HG03354 (cell line): Measurements from ENCODE around the gene CYP2W1.
A peak's percentile ranks its signal among the peaks of the same experiment; 100 is the strongest.
"Not testable (repeated sequence)": the region's sequence is repeated elsewhere in the genome, so short reads cannot be mapped to it uniquely, and the experiment has no call there.

Experiments used
- ATAC-seq: cut with Tn5 transposase; IDR thresholded peaks from one replicate; pipeline ENCODE4 v1.9.1; 2021; ENCODE audit warnings: mild to moderate bottlenecking; ENCODE audit not compliant: unreplicated experiment, poor library complexity, severe bottlenecking

CYP2W1 gene

DNA sequence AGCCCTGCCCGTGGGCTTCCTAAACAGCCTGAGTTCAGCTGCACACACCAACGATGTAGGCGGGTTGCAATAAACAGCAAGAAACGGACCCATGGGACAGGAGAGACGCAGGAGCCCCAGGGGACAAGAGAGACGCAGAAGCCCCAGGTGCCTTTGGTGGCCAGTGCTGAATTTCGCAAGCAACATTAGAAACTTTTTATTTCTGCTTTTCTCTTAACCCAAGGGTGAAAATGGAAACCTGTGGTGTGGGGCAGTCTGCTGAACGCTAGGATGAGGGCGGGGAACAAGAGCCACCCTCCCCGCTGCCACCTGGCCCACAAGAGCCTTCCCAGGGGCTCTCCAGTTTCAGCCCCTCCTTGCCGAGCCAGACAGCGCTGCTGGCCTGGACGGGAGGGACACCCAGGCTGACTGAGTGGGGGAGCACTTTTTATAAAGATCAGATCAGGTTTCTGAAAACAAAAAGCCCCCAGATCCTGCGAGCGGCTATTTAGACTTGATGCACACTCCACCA lies 41.4 kb downstream of the CYP2W1 start:
- peak; percentile 68 for ATAC-seq

DNA sequence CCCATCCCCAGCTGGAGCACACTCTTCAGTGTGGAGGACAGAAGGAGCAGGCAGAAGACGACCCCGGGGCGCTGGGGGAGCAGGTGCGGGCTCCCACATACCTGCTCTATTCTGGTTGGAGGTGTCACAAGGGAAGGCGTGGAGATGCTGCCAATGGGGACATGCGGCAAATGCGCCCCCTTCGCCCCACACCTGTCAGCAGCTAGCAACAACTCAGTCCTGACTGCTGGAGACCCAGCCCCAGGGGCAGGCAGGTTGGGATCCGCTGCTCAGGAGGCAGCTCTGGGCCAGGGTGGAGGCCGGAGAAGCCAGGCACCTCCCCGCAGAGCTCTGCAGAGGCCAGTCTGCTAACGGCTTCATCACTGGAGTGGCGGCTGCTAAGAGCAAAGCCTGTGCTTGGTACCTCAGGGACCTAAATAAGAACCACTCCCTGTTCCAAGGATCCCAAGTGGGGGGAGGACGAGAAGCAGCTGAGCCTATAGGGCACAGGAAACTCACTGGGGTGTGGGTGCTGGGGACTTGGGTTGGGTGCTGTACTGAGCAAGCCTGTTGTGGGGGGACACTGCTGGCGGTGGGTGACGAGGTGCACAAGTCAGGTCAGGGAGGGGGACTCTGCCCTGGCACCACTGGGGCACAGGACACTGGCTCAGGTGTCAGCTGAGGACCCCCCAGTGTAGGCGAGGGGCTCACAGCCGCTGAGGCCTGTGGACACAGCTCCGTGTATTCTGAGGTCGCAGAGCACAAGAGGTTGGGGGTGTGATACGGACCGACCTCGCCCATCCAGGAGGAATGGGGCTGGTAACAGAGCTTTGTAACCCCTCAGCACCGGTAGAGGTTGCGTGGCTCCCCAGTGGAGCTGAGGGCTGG lies 42.1 kb downstream of the CYP2W1 start:
- ATAC-seq = no peak

DNA sequence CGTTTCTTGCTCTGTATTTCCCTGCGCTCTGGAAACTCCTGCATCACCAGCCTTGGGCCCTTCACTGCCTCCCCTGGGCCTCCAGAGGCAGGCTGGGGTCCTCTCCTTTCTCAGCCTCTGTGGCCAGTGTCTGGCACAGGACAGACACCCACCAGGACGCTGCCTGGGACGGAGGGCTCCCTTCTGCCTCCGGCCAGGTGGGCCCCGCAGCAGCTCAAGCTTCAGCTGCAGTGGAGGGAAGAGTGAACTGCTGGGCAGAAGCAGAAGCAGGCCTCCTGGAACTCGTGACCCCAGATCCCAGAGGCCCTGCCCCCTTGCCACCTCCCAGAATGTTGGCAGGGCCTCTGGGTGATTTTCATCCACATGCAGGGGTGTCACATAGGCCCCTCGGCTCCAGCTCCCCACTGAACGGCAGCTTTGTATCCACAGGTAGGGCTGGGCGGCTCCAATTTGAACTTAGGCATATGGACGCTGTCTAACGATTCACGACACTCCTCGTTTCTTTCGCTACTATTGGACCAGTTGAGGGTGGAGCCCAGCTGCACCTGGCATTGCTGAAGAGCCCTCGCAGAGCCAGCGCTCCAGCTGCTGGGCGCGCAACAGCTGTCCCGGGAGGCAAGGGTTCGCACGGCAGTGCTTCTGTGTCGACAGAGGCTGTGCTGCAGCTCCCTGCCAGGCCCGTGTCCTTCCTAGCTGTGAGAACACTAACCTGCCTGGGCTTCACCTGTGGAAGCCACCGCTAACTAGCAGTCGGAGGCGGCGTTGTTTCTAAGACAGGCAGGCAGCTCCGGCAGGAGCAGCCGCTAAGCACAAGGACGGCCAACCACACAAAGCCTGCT lies 43.0 kb downstream of the CYP2W1 start:
- ATAC-seq = no peak

DNA sequence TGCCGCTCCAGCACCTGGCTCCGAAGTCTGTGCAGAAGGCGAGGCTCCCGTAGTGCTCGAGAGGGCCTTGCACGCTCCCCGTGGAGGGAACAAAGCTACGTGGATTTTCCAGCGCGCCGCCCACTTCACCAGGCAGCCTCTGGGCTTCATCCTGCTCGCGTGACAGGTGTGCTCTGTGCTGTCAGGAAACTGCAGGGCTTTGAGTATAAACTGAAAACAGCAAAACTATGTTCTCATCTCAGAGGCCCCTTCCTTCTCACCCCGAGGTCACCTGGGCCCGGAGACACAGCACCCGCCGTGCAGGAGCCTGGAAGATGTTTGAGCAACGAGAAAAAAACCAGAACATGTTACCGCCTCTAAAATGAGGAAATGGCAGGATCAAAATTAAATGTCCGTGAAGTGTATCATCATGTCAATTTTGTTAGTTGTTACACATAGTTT lies 43.8 kb downstream of the CYP2W1 start:
- no peak for ATAC-seq

DNA sequence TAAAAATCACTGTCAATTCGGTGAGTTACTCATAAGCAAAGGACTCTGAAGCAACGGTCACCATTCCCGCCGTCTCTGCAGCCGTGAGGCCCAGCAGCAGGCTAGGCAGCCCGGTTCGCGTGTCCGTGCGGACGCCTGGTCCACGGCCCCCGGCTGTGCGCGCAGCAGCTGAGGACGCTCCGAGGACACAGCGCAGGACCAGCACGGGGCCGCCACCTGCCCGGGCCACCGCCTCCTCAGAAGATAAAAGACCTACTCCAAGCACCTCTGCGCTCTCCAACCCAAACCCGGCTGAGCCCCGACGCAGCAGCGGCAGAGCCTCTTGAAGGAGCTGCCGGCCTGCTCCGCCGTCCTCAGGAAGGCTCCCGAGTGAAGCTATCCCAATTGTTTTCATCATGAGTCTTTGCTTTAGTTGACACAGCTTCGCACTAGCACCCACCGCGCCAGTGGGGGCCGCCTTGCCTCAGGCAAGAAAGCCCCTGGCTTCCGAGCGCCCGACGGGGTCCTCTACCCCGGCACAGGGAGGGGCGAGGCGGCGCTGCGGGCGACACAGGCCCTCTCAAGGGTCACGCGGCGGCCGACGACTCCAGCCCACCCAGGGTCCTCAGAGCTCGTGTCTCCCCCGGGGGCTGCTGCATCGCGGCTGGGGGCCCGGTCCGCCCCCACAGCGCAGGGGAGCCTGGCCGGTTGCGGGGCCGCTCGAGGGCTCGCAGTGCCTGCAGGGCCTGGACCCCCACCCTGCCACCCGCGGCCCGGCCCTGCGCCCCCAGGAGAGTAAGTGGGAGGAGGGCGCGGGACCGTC lies 44.5 kb downstream of the CYP2W1 start:
- ATAC-seq = peak; percentile 9

DNA sequence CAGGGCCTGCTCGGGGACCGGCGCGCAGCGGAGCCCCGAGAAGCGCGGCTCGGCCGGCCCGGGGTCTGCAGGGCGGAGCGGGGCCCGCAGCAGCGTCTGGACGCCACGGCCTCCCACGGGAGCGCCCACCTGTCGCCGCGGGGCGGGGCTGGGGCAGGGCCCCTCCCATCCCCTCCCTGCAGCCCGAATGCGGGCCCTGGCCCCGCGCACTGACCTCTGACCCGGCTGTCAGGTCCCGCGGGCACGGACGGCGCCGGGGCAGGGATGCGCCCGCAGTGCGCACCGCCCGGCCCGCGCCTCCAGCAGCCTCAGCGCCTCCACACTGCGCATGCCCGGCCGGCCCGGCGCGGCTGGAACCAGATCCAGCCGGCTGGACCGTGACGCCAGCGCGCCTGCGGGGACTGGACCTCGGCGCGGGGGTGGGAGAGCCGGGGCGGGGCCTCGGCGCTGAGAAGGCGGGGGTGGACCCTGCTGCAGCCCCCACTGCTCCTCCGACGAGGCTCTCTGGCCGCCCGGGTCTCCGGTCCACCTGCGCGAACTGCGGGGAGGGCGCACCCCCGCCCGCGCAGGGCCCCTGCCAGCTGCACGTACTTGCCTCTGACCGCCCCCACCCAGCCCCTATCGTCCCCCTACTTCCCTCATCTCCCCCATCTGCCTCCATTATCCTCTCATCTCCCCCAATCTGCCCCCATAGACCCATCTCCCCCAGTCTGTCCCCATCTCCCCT lies 45.2 kb downstream of the CYP2W1 start:
- peak; percentile 51 for ATAC-seq

DNA sequence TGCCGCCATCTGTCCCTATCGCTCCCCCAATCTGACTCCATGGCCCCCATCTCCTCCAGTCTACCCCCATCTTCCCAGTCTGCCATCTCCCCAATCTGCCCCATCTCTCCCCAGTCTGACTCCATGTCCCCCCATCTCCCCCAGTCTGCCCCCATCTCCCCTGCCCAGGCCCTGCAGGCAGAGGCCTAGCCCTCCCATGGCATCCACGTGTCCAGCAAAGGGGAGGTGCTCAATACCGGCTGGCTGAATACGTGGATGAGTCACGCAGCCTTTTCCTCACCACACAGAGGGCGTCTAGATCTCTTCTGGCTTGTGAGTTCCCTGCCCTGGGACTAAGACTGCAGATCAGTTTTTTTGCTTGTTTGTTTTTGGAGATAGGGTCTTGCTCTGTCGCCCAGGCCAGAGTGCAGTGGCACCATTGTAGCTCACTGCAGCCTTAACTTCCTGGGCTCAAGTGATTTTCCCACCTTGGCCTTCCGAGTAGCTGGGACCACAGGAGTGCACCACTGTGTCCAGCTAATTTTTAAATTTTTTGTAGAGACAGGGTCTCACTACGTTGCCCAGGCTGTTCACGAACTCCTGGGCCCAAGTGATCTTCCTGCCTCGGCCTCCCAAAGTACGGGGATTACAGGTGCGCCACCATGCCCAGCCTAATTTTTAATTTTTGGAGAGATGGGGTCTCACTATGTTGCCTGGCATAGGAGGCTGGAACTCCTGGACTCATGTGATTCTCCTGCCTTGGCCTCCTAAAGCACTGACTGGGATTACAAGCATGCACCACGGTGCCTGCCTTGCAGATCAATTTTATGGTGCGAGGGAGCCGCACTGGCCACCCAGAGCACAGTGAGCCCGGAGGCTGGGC lies 46.0 kb downstream of the CYP2W1 start:
- ATAC-seq = no peak

DNA sequence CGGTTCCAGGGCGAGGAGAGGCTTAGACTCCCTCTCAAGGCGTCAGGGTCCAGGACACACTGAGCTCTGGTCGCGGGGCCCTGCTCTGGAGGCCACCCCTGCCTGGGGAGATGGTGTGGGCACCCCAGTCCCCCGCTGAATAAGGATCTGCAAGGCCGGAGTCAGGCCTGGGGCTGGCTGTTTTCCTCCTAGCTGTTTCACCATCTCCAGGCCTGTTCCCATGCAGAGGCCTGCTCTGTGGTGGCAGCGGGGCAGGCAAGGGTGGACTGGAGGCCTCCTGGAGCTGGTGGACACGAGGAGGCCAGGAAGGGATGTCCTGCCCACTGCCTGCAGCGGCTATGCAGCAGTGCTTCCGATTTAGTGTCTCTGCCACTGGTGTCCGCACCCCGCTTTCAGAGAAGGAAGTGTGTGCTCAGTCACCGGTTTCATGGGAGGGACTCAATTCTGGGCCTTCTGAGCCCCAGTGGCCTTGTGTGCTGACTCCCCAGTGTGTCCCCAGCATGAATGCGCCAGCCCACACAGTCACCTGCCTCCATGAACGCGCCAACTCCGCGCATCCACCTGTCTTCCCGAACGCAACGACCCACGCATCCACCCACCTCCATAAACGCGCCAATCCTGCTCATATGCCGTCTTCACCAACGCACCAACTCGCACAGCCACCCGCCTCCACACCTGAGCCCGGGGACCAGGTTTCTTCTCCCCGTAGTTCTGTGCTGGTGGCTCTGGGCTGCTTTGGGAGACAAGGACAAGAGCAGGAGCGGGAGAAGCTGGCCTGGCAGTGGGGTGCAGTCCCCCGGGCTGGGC lies 46.9 kb downstream of the CYP2W1 start:
- ATAC-seq = no peak

DNA sequence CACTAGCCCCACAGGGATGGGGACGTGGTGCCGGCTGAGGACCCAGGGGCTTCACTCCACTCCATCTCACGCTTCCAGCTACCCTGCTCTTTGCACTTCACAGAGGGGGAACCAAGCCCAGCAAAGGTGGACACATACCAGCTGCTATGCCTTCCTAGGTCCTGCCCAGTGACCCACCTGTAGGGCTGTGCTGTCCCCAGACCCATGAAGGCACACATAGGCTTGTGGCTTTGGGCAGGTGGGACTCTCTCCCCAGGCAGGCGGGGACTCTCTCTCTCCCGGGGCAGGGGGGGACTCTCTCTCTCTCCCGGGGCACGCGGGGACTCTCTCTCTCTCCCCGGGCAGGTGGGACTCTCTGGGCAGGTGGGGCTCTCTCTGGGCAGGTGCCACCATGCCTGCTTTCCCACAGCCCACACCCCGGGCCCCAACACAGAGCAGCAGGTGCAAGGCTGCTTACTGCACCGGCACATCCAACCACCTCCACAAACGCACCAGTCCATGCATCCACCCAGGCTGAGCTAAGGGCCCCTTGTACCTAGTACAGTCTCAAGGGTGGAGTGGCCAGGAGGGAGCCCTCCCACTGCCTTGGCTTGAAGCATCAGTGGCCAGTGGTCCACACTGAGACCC lies 47.6 kb downstream of the CYP2W1 start:
- ATAC-seq = no peak

DNA sequence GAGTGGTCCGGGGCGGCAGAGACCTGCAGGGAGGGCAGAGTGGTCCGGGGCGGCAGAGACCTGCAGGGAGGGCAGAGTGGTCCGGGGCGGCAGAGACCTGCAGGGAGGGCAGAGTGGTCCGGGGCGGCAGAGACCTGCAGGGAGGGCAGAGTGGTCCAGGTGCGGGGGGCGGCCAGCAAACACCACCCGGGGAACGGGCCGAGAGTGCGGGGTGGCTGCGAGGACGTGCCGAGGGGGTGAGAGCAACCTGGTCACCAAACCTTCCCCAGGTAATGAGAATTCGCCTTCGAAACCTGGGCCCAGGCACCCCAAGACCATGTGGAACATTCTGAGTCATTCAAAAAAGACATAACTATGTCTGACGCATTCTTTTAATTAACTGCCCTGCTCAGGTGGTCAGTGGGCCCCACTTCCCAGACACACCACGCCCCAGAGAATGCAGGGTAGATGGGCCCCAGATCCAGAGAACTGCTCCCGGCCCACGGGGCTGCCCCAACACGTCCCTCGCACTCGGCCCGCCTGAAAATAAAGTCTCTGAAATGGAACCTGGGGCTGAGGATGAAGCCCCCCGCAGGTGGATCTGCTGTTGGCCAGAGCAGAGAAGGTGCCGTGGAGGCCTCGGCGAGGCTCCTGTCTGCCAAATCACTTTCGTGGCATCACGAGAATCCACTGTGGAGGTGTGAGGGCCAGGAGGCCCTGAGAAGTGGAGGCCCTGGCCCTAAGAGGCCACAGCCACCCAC lies 48.9 kb downstream of the CYP2W1 start:
- no peak for ATAC-seq

DNA sequence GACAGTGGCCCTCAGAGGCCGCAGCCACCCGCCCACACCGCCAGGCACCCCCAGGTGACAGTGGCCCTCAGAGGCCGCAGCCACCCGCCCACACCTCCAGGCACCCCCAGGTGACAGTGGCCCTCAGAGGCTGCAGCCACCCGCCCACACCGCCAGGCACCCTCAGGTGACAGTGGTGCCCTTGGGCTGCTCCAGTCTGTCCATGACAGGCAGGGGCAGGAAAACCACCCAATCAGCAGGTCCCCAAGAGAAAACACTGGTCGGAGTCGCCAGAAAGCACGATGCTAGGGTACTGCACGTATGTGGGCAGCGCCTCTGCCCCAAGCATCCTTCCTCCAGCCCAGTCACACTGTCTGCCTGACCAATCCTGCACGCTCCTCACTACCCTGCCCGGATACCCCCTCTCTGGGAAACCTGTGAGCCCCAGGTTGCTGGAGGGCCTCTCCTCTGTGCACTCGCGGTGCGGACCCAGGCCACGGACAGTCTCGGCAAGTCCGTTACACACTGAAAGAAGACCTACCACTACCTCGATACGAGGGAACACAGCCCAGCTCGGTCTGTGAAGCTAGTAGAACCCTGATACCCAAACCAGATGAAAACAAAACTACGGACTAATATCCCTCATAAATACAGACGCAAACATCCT lies 49.7 kb downstream of the CYP2W1 start:
- ATAC-seq = no peak

DNA sequence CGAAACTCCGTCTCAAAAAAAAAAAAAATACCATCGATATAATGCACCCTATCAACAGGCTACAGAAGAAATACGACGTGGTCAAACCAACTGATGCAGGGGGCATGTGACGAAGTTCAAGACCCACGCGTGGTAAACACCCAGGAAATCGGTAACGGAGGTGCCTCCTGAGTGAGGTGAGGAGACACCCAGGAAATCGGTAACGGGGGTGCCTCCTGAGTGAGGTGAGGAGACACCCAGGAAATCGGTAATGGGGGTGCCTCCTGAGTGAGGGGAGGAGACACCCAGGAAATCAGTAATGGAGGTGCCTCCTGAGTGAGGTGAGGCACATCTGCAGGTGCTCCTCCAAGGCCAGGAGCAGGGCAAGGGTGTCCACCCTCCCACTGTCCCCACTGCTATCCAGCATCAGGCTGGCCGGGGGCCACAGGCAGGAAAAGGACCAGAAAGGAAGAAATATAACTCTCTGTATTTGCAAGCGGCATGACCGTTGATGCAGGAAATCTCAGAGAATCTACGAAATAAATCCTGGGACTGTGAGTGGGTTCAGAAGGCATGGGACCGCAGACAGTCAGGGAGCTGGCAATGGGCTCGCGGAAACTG lies 50.7 kb downstream of the CYP2W1 start:
- no peak for ATAC-seq

DNA sequence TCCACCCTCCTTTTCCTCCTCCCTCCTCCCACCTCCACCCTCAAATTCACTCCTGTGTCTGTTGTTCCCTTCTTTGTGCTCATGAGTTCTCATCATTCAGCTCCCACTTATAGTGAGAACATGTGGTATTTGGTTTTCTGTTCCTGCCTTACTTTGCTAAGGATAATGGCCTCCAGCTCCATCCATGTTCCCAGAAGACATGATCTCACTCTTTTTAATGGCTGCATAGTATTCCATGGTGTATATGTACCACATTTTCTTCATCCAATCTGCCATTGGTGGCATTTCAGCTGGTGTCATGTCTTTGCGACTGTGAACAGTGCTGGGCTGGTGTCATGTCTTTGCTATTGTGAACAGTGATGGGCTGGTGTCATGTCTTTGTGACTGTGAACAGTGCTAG lies 51.8 kb downstream of the CYP2W1 start:
- ATAC-seq = not testable (repeated sequence)

DNA sequence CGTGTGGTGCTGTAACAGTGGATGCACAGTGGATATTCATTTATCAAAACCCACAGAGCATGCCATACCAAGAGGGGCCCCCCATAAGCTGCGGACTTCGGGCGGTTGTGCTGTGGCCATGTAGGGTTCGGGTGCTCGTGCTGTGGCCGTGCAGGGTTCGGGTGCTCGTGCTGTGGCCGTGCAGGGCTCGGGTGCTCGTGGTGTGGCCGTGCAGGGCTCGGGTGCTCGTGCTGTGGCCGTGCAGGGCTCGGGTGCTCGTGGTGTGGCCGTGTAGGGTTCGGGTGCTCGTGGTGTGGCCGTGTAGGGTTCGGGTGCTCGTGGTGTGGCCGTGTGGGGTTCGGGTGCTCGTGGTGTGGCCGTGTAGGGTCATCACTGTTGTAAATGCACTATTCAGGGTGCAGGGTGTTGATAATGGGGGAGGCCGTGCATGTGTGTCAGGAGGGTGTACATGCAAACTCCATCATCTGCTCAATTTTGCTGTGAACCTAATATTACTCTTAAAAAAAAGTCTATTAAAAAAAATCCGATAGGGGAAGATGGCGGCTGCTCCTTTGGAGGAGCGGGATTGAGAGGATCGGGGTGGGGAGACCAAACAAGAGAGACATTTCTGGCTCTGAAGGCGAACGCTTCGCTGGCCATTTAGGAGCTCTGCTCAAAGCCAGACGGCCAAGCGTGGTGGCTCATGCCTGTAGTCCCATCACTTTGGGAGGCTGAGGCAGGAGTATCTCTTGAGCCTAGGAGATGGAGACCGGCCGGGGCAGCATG lies 53.4 kb downstream of the CYP2W1 start:
- ATAC-seq = not testable (repeated sequence)
